IMR-90 (cell line): Measurements from ENCODE around the gene ALKBH7. TPM values are rescaled to one million over a fixed set of nuclear protein-coding genes. Genes with fewer than 3 reads are reported as not detected.

Experiments
- ATAC-seq: fragments of 200-7000 bp; cut with Tn5 transposase; 2 replicates; pipeline ENCODE4 v1.9.1; 2020; ENCODE audit warnings: low read depth, mild to moderate bottlenecking, moderate library complexity
- BruUV-seq: library from RNA; stranded (reverse); fragments of 400-500 nt; replicated peaks from 2 replicates; lab custom pipeline; 2021; lab: Mats Ljungman, UMichigan
- CTCF ChIA-PET: fragments of 300-600 bp; formaldehyde crosslinking; extraction: SDS; loops from one replicate; lab custom pipeline; 2021; ENCODE audit warnings: antibody characterized with exemption; lab: Yijun Ruan, JAX
- POLR2A ChIA-PET: fragments of 300-600 bp; sonication (Branson Sonifier 250); formaldehyde crosslinking; loops from one replicate; lab custom pipeline; 2022; ENCODE audit warnings: antibody characterized with exemption; ENCODE audit not compliant: unreplicated experiment; lab: Charles Lee
- DNase-seq: peaks from one replicate; pipeline ENCODE4 v3.0.0; 2013
- H2AFZ ChIP-seq: replicated peaks from 2 replicates; pipeline ENCODE3; 2013; ENCODE audit warnings: low read length, mild to moderate bottlenecking; ENCODE audit not compliant: poor library complexity
- H2AK5ac ChIP-seq: 2 replicates; pipeline ENCODE4 v1.6.1; 2013; ENCODE audit warnings: low read depth, low read length, inconsistent platforms
- H2AK9ac ChIP-seq: replicated peaks from 2 replicates; pipeline ENCODE3; 2013; ENCODE audit warnings: mild to moderate bottlenecking, low read depth, low read length, moderate library complexity; ENCODE audit not compliant: poor library complexity
- H2BK120ac ChIP-seq: 2 replicates; pipeline ENCODE4 v1.6.1; 2013; ENCODE audit warnings: low read depth, low read length, inconsistent platforms
- H2BK15ac ChIP-seq: 3 replicates; pipeline ENCODE4 v1.6.1; 2013; ENCODE audit warnings: low read depth, low read length, inconsistent platforms
- H2BK20ac ChIP-seq: 2 replicates; pipeline ENCODE4 v1.6.1; 2013; ENCODE audit warnings: low read depth, mild to moderate bottlenecking, inconsistent platforms, low read length, moderate library complexity
- H2BK5ac ChIP-seq: 2 replicates; pipeline ENCODE4 v1.6.1; 2013; ENCODE audit warnings: mild to moderate bottlenecking, low read depth, low read length, inconsistent platforms; ENCODE audit not compliant: poor library complexity, severe bottlenecking
- H3K14ac ChIP-seq: replicated peaks from 2 replicates; pipeline ENCODE4 v1.6.1; 2013; ENCODE audit warnings: low read depth, low read length, inconsistent platforms
- H3K18ac ChIP-seq: 2 replicates; pipeline ENCODE4 v1.6.1; 2013; ENCODE audit warnings: low read depth, low read length, control low read depth
- H3K23ac ChIP-seq: 2 replicates; pipeline ENCODE4 v1.6.1; 2013; ENCODE audit warnings: low read depth, low read length, inconsistent platforms
- H3K27ac ChIP-seq: 2 replicates; pipeline ENCODE4 v1.5.1; 2013; ENCODE audit warnings: mild to moderate bottlenecking, control low read depth, low read length; ENCODE audit not compliant: insufficient read depth
- H3K27me3 ChIP-seq: 2 replicates; pipeline ENCODE4 v1.6.1; 2013; ENCODE audit warnings: low read length; ENCODE audit not compliant: control insufficient read depth, insufficient read depth
- H3K36me3 ChIP-seq: 2 replicates; pipeline ENCODE4 v1.6.1; 2013; ENCODE audit warnings: low read length, mixed read lengths; ENCODE audit not compliant: control insufficient read depth, insufficient read depth
- H3K4ac ChIP-seq: 2 replicates; pipeline ENCODE4 v1.6.1; 2013; ENCODE audit warnings: low read depth, low read length, inconsistent platforms
- H3K4me1 ChIP-seq: 2 replicates; pipeline ENCODE4 v1.6.1; 2013; ENCODE audit warnings: low read length, mixed read lengths; ENCODE audit not compliant: control insufficient read depth, insufficient read depth
- H3K4me2 ChIP-seq: 2 replicates; pipeline ENCODE4 v1.6.1; 2013; ENCODE audit warnings: low read depth, mild to moderate bottlenecking, control low read depth, low read length, moderate library complexity
- H3K4me3 ChIP-seq: 2 replicates; pipeline ENCODE4 v1.5.1; 2013; ENCODE audit warnings: low read depth, mild to moderate bottlenecking, control low read depth, low read length, moderate library complexity; ENCODE audit not compliant: insufficient read depth
- H3K56ac ChIP-seq: 2 replicates; pipeline ENCODE4 v1.6.1; 2013; ENCODE audit warnings: low read length, inconsistent platforms; ENCODE audit not compliant: insufficient read depth; ENCODE audit errors: extremely low read depth
- H3K79me1 ChIP-seq, 2 experiments: 2 replicates each; pipeline ENCODE4 v1.6.1; 2013; ENCODE audit warnings: low read length in 2 of 2, inconsistent platforms in 1 of 2, low read depth in 1 of 2
- H3K9ac ChIP-seq: 2 replicates; pipeline ENCODE4 v1.6.1; 2013; ENCODE audit warnings: low read depth, low read length, control low read depth
- H3K9me1 ChIP-seq: 2 replicates; pipeline ENCODE4 v1.6.1; 2013; ENCODE audit warnings: low read length, inconsistent platforms; ENCODE audit not compliant: insufficient read depth
- H3K9me3 ChIP-seq: 2 replicates; pipeline ENCODE4 v1.6.1; 2013; ENCODE audit warnings: low read length; ENCODE audit not compliant: control insufficient read depth, insufficient read depth
- H4K20me1 ChIP-seq: 2 replicates; pipeline ENCODE4 v1.6.1; 2013; ENCODE audit warnings: low read length, inconsistent platforms; ENCODE audit not compliant: insufficient read depth
- H4K5ac ChIP-seq: 2 replicates; pipeline ENCODE4 v1.6.1; 2013; ENCODE audit warnings: mild to moderate bottlenecking, low read depth, low read length, control low read depth
- H4K8ac ChIP-seq, 2 experiments: 2 replicates each; pipeline ENCODE4 v1.6.1; 2013; ENCODE audit warnings: low read depth in 2 of 2, low read length in 2 of 2, control low read depth in 1 of 2, inconsistent platforms in 1 of 2
- H4K91ac ChIP-seq: 2 replicates; pipeline ENCODE4 v1.6.1; 2013; ENCODE audit warnings: low read depth, low read length, inconsistent platforms; ENCODE audit not compliant: insufficient read depth
- MAFK ChIP-seq: IDR thresholded peaks from 2 replicates; pipeline ENCODE4 v1.6.1; 2012; ENCODE audit warnings: low read depth, low read length, improper control_type of control experiment
- NFE2L2 ChIP-seq: fragments of 150-350 bp; IDR thresholded peaks from 2 replicates; pipeline ENCODE4 v1.6.1; 2016; ENCODE audit warnings: low read depth, mild to moderate bottlenecking, low read length
- USF2 ChIP-seq: fragments of 150-350 bp; IDR thresholded peaks from 2 replicates; pipeline ENCODE4 v1.6.1; 2017; ENCODE audit warnings: mild to moderate bottlenecking, antibody characterized with exemption, low read length, low read depth
- WGBS, 2 experiments: methylation state at CpG; one replicate each; pipeline versions ENCODE4 v1.1.5 to v1.1.7; 2013; ENCODE audit warnings: missing lambda C conversion rate in 2 of 2; ENCODE audit not compliant: insufficient read length in 1 of 2; ENCODE audit errors: extremely low coverage in 2 of 2; 5-methylcytosine and 5-hydroxymethylcytosine counted together
- dilution Hi-C: fragments of 300-500 bp; cut with HindIII; formaldehyde crosslinking; loops from one replicate; pipeline ENCODE4 v1.14.3; 2018; ENCODE audit warnings: low sequenced_read_pairs; ENCODE audit not compliant: unreplicated experiment
- in situ Hi-C: fragments of 300-500 bp; cut with MboI; formaldehyde crosslinking; loops from 3 replicates; pipeline ENCODE4 v1.14.3; 2019; ENCODE audit warnings: low sequenced_read_pairs, inconsistent platforms, mixed read lengths
- intact Hi-C: fragments of 100-400 bp; cut with micrococcal nuclease; formaldehyde crosslinking; loops from 2 replicates; pipeline ENCODE4 v1.10.0; 2022
- polyA plus RNA-seq, 3 experiments: library from polyadenylated mRNA; depleted of rRNA; stranded (reverse); fragments of >200 nt; gene quantifications; 2 replicates each; pipeline ENCODE4 v1.2.3, GENCODE V29; 2012; ENCODE audit warnings: low replicate concordance in 1 of 3
- total RNA-seq: library from RNA; depleted of rRNA; stranded (reverse); fragments of >200 nt; gene quantifications from 2 replicates; pipeline ENCODE4 v1.2.3, GENCODE V29; 2012

The ALKBH7 gene
- total and polyA plus RNA-seq, 2 of the 4 experiments (the other 2 are of a cell fraction), result 9.3 to 22.5 TPM

GRCh38 chr19:6364353-6364752, 8.2 kb upstream of the ALKBH7 start:
- BruUV-seq, result no TSS peak

More at GRCh38 chr19:6364353-6364752, 8.2 kb upstream of the ALKBH7 start:
- ChIA-PET CTCF (no interaction called here), POLR2A (no interaction called here)
- Histone ChIP-seq H3K9me3 (no peaks in the 10 kb centered on the region), H3K56ac (no peak overlapping the region), H3K9me1 (no peaks in the 10 kb centered on the region), H3K4me1 (peaks cover 5% of the 10 kb centered on the region), H4K8ac (no peak overlapping the region), H2AK5ac (no peak overlapping the region), H3K18ac (no peak overlapping the region), H3K79me1 (peaks cover 22 to 34% of the 10 kb centered on the region in 2 experiments), H3K14ac (no peak overlapping the region), H2BK5ac (no peak overlapping the region), H3K27me3 (no peaks in the 10 kb centered on the region), H3K4me2 (no peak overlapping the region), H2BK15ac (no peak overlapping the region), H4K91ac (no peak overlapping the region), H3K36me3 (peaks cover 37% of the 10 kb centered on the region), H4K5ac (no peak overlapping the region), H3K27ac (no peak overlapping the region), H3K4me3 (no peak overlapping the region), H2AK9ac (no peak overlapping the region), H3K9ac (no peak overlapping the region), H2BK120ac (no peak overlapping the region), H2BK20ac (no peak overlapping the region), H3K23ac (no peak overlapping the region), H4K20me1 (no peaks in the 10 kb centered on the region), H2AFZ (no peak overlapping the region), H3K4ac (no peak overlapping the region)
- DNase-seq (no peak), ATAC-seq (no peak)
- no CpG with 5 or more reads among the region's 21 CpGs for WGBS, 2 experiments
- intact Hi-C loops, result no loop called here
- in situ Hi-C loops, result no loop called here
- dilution Hi-C loops, result no loop called here
- TF ChIP-seq NFE2L2 (no peak), USF2 (no peak), MAFK (no peak)
